Body of pancreas (tissue), 4 donors: ENCODE data around the gene VEGFA.

ENCODE experiments used
- CTCF ChIP-seq, 7 experiments: fragments of 450-650 bp in 4 of 7; fragments of 200-600 bp in 3 of 7; sonication (generic) in 3 of 7; IDR thresholded peaks; one replicate each; pipeline ENCODE4 v1.5.1; 2016 to 2019; ENCODE audit warnings: antibody characterized with exemption in 7 of 7
- POLR2A ChIP-seq, 3 donors: fragments of 450-650 bp; IDR thresholded peaks; one replicate each; pipeline ENCODE4 v1.6.1; 2016; ENCODE audit warnings: antibody characterized with exemption in 3 of 3, mild to moderate bottlenecking in 2 of 3

DNA sequence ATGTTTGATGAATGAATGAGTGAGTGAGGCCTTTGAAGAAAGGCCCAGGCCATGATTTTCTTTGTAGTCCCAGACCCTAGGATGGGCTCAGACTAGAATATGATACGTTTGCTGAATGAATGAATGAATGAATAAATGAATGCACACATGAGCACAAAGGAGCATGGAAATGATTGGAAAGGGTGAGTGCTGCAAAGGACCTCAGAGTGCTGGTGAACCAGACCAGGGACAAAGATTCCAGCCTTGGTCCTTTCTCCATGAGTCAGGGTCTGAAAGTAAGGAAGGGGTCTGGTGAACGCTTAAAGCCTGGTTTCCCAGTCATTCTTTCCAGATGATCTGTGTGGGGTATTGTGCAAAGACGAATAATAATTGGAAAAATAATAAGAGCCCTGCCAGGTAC, 42.4 kb upstream of the VEGFA start:
- TF ChIP-seq POLR2A (IDR thresholded peaks at IDR 0.05) (no peak), CTCF (IDR thresholded peaks at IDR 0.05) (no peak)
